Astrocyte (in vitro differentiated cells and primary cell): Measurements from ENCODE around the gene DNAH14.

Experiments
- CTCF ChIP-seq: IDR thresholded peaks from 2 replicates; pipeline ENCODE4 v1.5.1; 2011; ENCODE audit warnings: low read depth, mild to moderate bottlenecking, inconsistent platforms, low read length, moderate library complexity; ENCODE audit not compliant: insufficient read depth
- EZH2 ChIP-seq: IDR thresholded peaks from 2 replicates; pipeline ENCODE4 v1.6.1; 2012; ENCODE audit warnings: mild to moderate bottlenecking, low read length, inconsistent platforms; ENCODE audit not compliant: insufficient read depth

DNA sequence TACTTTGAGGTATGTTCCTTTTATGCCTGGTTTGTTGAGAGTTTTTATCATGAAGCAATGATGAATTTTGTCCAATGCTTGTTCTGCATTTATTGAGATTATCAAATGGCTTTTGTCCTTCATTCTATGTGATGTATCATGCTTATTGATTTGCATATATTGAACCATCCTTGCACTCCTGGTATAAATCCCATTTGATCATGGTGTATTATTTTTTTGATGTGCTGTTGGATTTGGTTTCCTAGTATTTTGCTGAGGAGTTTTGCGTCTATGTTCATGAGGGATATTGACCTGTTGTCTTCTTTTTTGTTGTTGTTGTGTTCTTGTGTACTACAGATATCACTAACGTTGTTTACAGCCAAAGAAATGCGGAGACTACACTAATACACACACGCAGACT, 4.1 kb downstream of the DNAH14 start:
- TF ChIP-seq CTCF (no peak), EZH2 (no peak)
